Breast epithelium (tissue), 4 donors: ENCODE data around the gene MC3R. TPM values are rescaled to one million over a fixed set of nuclear protein-coding genes. Genes with fewer than 3 reads are reported as not detected.

Source experiments
- DNase-seq, 2 donors: peaks; one replicate each; pipeline ENCODE4 v3.0.0-alpha.2; 2019; ENCODE audit warnings: low spot score in 2 of 2
- H3K27ac ChIP-seq, 2 donors: fragments of 200-600 bp; sonication (generic) in 1 of 2; one replicate each; pipeline ENCODE4 v1.5.1; 2016 to 2019; ENCODE audit warnings: mild to moderate bottlenecking in 1 of 2
- H3K27me3 ChIP-seq, 2 donors: fragments of 200-600 bp; sonication (generic) in 1 of 2; one replicate each; pipeline versions ENCODE4 v1.5.1 to v1.6.0; 2017 to 2019; ENCODE audit warnings: control low read depth in 1 of 2, mild to moderate bottlenecking in 1 of 2
- H3K36me3 ChIP-seq: fragments of 200-600 bp; one replicate; pipeline ENCODE4 v1.5.1; 2019
- H3K4me1 ChIP-seq, 2 donors: fragments of 200-600 bp; sonication (generic); one replicate each; pipeline ENCODE4 v1.5.1; 2016 to 2019; ENCODE audit warnings: control low read depth in 1 of 2
- H3K4me3 ChIP-seq, 3 donors: fragments of 200-600 bp; sonication (generic); 1 replicate in 2 of 3; 2 replicates in 1 of 3; pipeline ENCODE4 v1.5.1; 2016 to 2019; ENCODE audit warnings: mild to moderate bottlenecking in 3 of 3, moderate library complexity in 2 of 3
- H3K9me3 ChIP-seq, 2 donors: fragments of 200-600 bp; sonication (generic) in 1 of 2; one replicate each; pipeline ENCODE4 v1.5.1; 2016 to 2019; ENCODE audit warnings: control low read depth in 1 of 2
- CTCF ChIP-seq, 3 donors: fragments of 450-650 bp; IDR thresholded peaks; one replicate each; pipeline ENCODE4 v1.5.1; 2016 to 2017; ENCODE audit warnings: antibody characterized with exemption in 3 of 3, mild to moderate bottlenecking in 3 of 3, moderate library complexity in 3 of 3
- POLR2A ChIP-seq: fragments of 450-650 bp; IDR thresholded peaks from one replicate; pipeline ENCODE4 v1.6.1; 2016; ENCODE audit warnings: antibody characterized with exemption, mild to moderate bottlenecking, moderate library complexity
- POLR2AphosphoS5 ChIP-seq, 3 donors: sonication (generic); formaldehyde crosslinking; IDR thresholded peaks; one replicate each; pipeline ENCODE4 v1.6.1; 2017; ENCODE audit warnings: antibody characterized with exemption in 3 of 3
- intact Hi-C: fragments of 100-400 bp; cut with DNase I; formaldehyde crosslinking; loops from one replicate; pipeline ENCODE4 v1.15.1; 2023; ENCODE audit warnings: low total_unique reads
- total RNA-seq, 3 donors: library from RNA; depleted of rRNA; stranded (reverse); fragments of >200 nt; gene quantifications; one replicate each; pipeline ENCODE4 v1.1.0, GENCODE V29; 2016

Gene MC3R
- total RNA-seq, 3 donors from 2014 or later = not detected

GRCh38 chr20:56207656-56208055, 40.9 kb upstream of the MC3R start:
- DNase-seq = no peak
- no peaks in the 10 kb centered on the region for H3K9me3 ChIP-seq
- H3K4me3 ChIP-seq = no peak overlapping the region
- no peak for TF ChIP-seq CTCF (IDR thresholded peaks at IDR 0.05)
- no peak for TF ChIP-seq POLR2A
- no peaks in the 10 kb centered on the region for H3K36me3 ChIP-seq
- peak overlapping the region in 1 of 2 donors; percentile 43 for H3K27ac ChIP-seq
- H3K27me3 ChIP-seq = no peaks in the 10 kb centered on the region
- no peaks in the 10 kb centered on the region for H3K4me1 ChIP-seq
- intact Hi-C loops = no loop called here

- H3K9me3 ChIP-seq = no peaks in the 10 kb centered on the region
- no peak overlapping the region for H3K27ac ChIP-seq
- H3K4me1 ChIP-seq = no peaks in the 10 kb centered on the region
- intact Hi-C loops = no loop called here
- TF ChIP-seq POLR2A (no peak), POLR2AphosphoS5 (IDR thresholded peaks at IDR 0.05) (no peak), CTCF (IDR thresholded peaks at IDR 0.05) (no peak)
- no peaks in the 10 kb centered on the region for H3K36me3 ChIP-seq
- no peak for DNase-seq
- H3K27me3 ChIP-seq = no peaks in the 10 kb centered on the region
- no peak overlapping the region for H3K4me3 ChIP-seq
Observed at GRCh38 chr20:56208121-56208520, 40.4 kb upstream of the MC3R start.

GRCh38 chr20:56211051-56211450, 37.5 kb upstream of the MC3R start:
- no peak for DNase-seq
- intact Hi-C loops = no loop called here
- H3K27me3 ChIP-seq = no peaks in the 10 kb centered on the region
- no peak overlapping the region for H3K4me3 ChIP-seq
- no peaks in the 10 kb centered on the region for H3K4me1 ChIP-seq
- no peak for TF ChIP-seq POLR2AphosphoS5 (IDR thresholded peaks at IDR 0.05)
- no peak for TF ChIP-seq POLR2A
- no peak for TF ChIP-seq CTCF (IDR thresholded peaks at IDR 0.05)
- no peak overlapping the region for H3K27ac ChIP-seq
- no peaks in the 10 kb centered on the region for H3K36me3 ChIP-seq
- no peaks in the 10 kb centered on the region for H3K9me3 ChIP-seq

GRCh38 chr20:56212091-56212490, 36.4 kb upstream of the MC3R start:
- no peak for DNase-seq
- TF ChIP-seq POLR2A (no peak), POLR2AphosphoS5 (IDR thresholded peaks at IDR 0.05) (no peak), CTCF (IDR thresholded peaks at IDR 0.05) (no peak)
- no peak overlapping the region for H3K27ac ChIP-seq
- no peaks in the 10 kb centered on the region for H3K27me3 ChIP-seq
- H3K4me1 ChIP-seq = no peaks in the 10 kb centered on the region
- intact Hi-C loops = no loop called here
- no peaks in the 10 kb centered on the region for H3K36me3 ChIP-seq
- no peak overlapping the region for H3K4me3 ChIP-seq
- no peaks in the 10 kb centered on the region for H3K9me3 ChIP-seq

GRCh38 chr20:56213321-56213720, 35.2 kb upstream of the MC3R start:
- TF ChIP-seq CTCF (IDR thresholded peaks at IDR 0.05) = no peak
- no peak for TF ChIP-seq POLR2A
- TF ChIP-seq POLR2AphosphoS5 (IDR thresholded peaks at IDR 0.05) = no peak

More at GRCh38 chr20:56213321-56213720, 35.2 kb upstream of the MC3R start:
- intact Hi-C loops = no loop called here
- H3K4me3 ChIP-seq = no peak overlapping the region
- H3K4me1 ChIP-seq = no peaks in the 10 kb centered on the region
- H3K27ac ChIP-seq = no peak overlapping the region
- H3K9me3 ChIP-seq = no peaks in the 10 kb centered on the region
- H3K27me3 ChIP-seq = no peaks in the 10 kb centered on the region
- H3K36me3 ChIP-seq = no peaks in the 10 kb centered on the region
- no peak for DNase-seq
